Measurements from ENCODE around the gene RALA.

- TF ChIP-seq POLR2A (IDR thresholded peaks at IDR 0.05) (no peak), EP300 (IDR thresholded peaks at IDR 0.05; ENCODE audit: low read depth) (no peak), POLR2AphosphoS5 (IDR thresholded peaks at IDR 0.05) (no peak), CTCF (IDR thresholded peaks at IDR 0.05) (no peak)
Observed at GRCh38 chr7:39620486-39620885, 2.9 kb upstream of the RALA start.

All from transverse colon (tissue), 4 donors.